GM18951 (cell line): Measurements from ENCODE around the gene ZFAND6.

Experiments used
- POLR2A ChIP-seq: IDR thresholded peaks from 4 replicates; pipeline ENCODE4 v1.6.1; 2011; ENCODE audit warnings: mild to moderate bottlenecking; ENCODE audit not compliant: insufficient read length, insufficient read depth; ENCODE audit errors: extremely low read depth
- in situ Hi-C: fragments of 300-500 bp; cut with MboI; formaldehyde crosslinking; loops from one replicate; pipeline ENCODE4 v1.12.0; 2022; ENCODE audit warnings: low sequenced_read_pairs, mixed read lengths, inconsistent platforms; ENCODE audit not compliant: unreplicated experiment

Gene ZFAND6

DNA sequence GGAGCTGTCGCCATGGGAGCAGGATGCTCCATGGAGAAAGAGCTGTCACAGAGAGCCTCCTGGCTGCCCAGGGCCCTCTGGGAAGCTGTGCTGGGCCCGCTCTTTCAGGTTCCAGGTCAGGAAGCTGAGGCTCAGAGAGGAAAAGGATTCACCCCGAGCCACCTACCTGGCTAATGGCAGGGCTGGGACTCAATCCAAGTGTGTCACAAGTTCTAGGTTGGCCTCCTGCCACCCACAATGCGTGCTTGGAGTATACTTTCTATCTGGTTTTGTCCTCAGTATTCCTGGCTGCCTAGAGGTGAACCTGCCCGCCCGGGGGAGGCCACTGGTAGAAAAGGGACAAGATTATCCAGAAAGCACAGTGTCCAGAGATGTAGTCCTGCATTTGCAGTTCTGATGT is 117.0 kb downstream of the ZFAND6 start:
- in situ Hi-C loops, result no loop called here
- no peak for TF ChIP-seq POLR2A

DNA sequence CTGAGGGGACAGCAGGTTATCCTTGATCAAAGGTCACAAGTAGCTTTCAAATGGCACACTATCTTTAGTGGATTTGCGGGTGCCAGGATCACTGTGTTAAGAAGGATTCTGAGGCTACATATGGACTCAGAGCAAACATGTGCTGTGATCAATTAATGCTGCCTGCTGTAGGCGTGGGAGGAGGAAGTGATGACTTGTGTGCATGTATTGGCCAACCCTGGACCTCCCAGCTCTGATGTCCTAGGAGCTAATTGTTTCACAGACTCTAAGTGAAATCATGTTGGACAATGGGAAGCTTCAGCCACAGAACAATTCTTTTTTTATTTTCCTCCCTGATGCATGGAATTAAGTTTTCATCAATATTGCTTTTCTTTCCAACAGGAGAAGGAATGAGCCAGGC is 117.7 kb downstream of the ZFAND6 start:
- in situ Hi-C loops, result no loop called here
- no peak for TF ChIP-seq POLR2A

DNA sequence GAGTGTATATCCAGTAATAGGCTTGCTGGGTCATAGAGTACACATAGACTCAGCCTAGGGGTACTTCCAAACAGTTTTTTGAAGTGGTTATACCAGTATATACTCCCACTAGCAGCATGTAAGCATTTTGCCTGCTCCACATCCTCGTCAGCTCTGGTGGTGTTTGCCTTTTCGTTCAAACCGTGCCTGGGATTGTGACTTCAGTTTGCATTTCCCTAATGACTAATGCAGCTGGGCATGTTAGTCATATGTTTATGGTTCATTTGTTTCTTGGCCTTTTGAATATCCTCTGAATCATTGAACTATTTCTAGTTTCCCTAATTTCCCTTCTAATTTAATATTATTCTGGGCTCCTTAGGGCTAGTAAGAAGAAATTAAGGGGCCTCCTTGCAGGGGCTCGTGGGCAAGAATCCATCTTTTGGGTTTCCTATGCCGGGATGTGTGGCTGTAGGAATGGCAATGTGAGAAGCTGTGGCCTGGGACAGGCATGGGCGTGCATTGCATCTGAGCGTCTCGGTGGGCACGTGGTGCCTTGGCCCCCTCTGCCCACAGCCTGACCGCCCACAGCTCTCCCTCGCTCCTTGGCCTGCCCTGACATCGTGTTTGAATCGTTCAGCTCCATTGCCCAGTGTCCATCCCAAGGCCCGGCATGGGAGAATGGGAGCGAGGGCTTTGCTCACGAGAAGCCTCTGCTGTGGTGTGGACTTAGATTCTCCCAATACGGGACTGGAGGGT is 119.7 kb downstream of the ZFAND6 start:
- TF ChIP-seq POLR2A, result no peak
- in situ Hi-C loops, result no loop called here

DNA sequence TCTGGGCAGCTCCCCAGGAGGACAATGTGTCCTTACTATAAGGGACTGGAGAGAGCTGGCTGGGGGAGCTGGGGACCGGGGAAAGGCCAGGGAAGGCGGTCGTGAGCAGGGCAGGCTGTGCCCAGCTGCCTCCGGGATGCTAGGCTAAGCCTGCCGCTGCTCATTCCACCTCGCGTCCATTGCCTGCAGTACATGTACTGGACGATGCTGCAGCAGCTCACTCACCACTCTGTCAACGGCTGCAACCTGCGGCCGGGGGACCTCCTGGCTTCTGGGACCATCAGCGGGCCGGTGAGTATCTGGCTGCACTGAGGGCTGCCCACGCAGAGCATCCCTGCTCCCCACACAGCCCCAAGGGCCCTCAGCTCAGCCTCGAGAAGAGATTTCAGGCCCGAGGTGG is 120.5 kb downstream of the ZFAND6 start:
- in situ Hi-C loops, result no loop called here
- no peak for TF ChIP-seq POLR2A

DNA sequence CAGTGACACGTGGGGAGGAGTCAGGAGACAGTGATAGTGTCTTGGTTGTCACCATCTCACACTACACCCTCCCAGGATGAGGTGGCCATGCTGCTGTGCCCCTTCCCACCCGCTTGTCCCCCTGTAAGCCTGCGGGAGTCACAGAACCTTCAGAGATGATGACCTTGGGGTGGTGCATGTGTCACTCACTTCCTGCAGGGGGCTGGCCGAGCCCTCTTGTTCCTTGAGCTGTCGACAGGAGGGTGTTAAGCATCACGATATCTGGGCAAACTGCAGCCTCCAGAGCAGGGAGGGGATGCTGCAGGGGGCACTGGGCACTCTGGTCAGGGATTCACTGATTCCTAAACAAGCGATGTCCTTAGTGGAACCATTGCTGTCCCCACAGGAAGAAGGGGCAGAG is 121.0 kb downstream of the ZFAND6 start:
- in situ Hi-C loops, result no loop called here
- TF ChIP-seq POLR2A, result no peak

DNA sequence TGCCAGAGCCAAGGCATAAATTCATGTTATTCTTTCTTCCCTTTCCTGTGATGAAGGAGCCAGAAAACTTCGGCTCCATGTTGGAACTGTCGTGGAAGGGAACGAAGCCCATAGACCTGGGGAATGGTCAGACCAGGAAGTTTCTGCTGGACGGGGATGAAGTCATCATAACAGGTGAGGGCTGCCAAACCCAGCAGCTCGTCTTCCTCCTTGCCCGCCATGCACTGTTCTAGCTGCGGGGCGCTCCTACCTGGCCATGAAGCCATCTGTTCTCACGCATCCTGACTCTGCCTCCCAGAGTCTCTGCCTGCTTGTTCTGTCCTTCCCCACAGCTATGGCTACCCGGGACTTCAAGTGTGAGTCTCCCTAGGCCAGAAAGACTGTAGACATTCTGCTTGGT is 121.5 kb downstream of the ZFAND6 start:
- in situ Hi-C loops, result no loop called here

DNA sequence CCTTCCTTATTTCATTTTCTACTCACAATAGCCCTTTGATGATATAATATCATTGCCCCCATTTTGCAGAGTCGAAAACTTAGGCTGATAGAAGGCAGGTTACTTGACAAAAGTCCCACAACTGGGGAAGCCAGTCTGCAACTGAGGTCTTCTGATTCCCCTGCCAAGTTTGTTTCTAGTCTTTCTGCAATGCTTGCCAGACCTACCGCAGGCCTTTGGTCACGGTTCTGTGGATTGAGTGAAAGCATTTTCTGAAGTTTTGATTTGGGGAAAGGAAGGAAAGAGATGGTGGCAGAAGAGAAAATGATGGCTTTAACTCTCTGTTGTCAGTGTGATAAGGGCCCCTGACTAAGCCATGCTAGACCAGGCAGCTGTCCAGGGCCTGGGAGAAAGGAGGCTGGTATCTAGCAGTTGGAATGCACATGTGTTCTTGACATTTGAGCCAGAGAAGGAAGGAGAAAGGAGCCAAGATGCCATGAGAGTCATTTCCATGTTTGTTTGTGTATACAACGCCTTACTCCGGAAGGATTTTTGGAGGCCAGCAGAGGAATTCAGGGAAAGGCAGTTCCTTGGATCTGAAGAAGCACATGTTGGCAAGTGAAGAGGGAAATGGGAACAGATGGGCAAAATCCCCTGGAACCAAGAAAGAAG is 123.3 kb downstream of the ZFAND6 start:
- no peak for TF ChIP-seq POLR2A
- in situ Hi-C loops, result no loop called here

More for the DNA sequence above, 121.5 kb downstream of the ZFAND6 start:
- no peak for TF ChIP-seq POLR2A

DNA sequence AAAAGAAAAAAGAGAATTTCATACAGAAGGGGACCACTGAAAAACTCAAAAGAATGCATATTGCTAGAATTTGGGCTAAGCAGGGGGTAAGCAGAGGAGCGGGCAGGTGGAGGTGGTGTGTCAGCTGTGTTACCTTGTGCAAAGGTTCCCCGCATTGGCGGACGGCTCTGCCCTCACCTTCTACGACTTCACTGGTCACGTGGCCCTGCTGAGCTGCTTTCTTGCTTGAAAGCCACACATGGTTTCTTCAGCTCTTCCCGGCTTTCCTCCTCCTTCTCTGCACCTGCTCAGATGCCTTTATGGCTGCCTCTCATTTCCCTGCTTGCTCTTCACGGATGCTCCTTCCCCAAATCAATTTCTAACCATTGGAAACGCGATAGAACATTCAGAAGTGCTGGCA is 123.8 kb downstream of the ZFAND6 start:
- TF ChIP-seq POLR2A, result no peak
- in situ Hi-C loops, result no loop called here

DNA sequence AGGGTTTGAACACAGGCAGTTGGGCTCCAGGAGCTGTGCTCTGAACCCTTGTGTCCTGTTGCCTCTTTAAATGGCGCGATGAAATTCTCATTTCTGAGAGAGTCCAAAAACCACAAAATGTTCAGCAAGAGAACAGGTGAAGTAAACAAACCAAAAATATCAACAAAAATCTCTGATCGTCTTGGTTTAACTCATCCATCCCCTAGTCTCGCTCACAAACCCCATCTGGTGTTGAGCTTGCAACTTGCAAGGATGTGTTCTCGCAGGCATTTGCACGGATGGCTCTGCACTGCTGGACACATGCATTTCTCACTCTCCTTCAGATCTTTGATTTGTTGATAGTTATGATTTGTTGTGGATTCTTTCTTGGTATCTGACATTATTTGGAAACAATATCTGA is 124.4 kb downstream of the ZFAND6 start:
- in situ Hi-C loops, result no loop called here

DNA sequence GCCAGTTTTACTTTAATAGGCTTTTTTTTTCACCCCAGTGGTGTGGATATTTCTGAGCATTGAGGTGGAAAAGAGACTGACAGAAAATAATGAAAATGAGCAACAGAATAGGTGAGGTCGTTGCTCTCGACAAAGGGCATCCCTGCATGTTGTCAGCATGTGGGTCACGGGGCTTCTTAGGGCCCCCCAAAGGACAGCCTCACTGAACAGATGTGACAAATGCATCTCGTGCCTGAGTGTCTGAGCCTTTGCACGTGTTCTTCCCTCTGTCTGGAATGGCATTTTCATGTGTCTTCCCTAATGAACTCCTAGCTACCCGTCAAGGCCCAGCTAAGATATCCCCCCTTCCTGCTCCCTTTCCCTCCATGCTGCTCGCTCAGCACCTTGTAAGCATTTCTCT is 125.1 kb downstream of the ZFAND6 start:
- in situ Hi-C loops, result no loop called here

More for the DNA sequence above, 124.4 kb downstream of the ZFAND6 start:
- no peak for TF ChIP-seq POLR2A

DNA sequence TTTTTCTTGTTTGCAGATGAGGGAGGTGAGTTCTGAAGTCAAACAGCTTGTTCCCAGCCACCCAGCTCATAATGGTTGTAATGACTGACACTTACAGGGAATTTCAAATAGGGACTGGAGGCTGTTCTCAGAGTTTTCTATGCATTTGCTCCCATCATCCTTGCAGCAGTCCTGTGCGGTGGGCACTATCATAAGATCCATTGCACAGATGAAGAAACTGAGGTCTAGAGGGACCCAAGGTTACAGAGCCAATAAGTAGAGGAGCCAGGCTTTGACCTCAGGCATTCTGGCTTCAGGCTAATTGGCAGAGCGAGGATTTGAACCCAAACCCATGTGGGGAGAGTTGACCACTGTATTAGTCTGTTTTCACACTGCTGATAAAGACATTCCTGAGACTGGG is 125.7 kb downstream of the ZFAND6 start:
- in situ Hi-C loops, result no loop called here
- no peak for TF ChIP-seq POLR2A

More for the DNA sequence above, 125.1 kb downstream of the ZFAND6 start:
- no peak for TF ChIP-seq POLR2A

DNA sequence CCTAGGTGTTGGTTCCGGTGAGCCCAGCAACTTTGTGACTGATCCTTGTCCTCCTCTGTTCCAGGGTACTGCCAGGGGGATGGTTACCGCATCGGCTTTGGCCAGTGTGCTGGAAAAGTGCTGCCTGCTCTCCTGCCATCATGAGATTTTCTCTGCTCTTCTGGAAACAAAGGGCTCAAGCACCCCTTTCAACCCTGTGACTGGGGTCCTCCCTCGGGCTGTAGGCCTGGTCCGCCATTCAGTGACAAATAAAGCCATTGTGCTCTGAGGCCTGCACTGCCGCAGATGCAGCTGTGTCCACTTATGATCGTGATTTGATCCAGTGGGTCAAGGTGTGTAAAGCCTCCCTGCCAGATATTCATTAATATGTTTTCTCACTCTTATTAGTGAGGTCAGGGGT is 126.6 kb downstream of the ZFAND6 start:
- TF ChIP-seq POLR2A, result no peak
- in situ Hi-C loops, result no loop called here

DNA sequence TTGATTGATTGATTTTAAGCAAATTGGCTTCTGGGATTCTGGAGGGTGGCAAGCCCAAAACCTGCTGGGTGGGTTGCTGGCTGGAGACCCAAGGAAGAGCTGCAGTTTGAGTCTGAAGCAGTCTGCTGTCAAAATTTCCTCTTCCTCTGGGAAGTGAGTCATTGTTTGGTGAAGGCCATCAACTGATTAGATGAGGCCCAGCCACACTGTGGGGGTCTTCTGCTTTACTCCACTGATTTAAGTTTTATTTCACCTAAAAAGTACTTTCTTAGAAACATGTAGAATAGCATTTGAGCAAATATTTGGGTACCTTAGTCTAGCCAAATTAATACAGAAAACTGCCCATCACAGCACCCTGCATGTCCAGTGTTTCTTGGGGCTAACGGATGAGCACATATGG is 127.1 kb downstream of the ZFAND6 start:
- no peak for TF ChIP-seq POLR2A
- in situ Hi-C loops, result no loop called here
